ENCODE data around the gene DNAJC1. TPM values are rescaled to one million over a fixed set of nuclear protein-coding genes. Genes with fewer than 3 reads are reported as not detected.

DNAJC1 gene
- total RNA-seq, 2 experiments from 2014 or later, result 22.3 to 23.0 TPM

GRCh38 chr10:21964983-21965665 is 38.4 kb downstream of the DNAJC1 start:
- no peak overlapping the region for H3K4me3 Mint-ChIP-seq
- DNase-seq (no peak), ATAC-seq (ENCODE audit: low read depth) (no peak)
- POLR2A ChIA-PET, result no interaction called here
- peaks cover 3% of the 10 kb centered on the region for H3K9me3 Mint-ChIP-seq
- no peaks in the 10 kb centered on the region for H3K27me3 Mint-ChIP-seq
- peaks cover 3% of the 10 kb centered on the region for H3K4me1 Mint-ChIP-seq
- peaks cover 3% of the 10 kb centered on the region for H3K36me3 Mint-ChIP-seq
- no peak overlapping the region for H3K27ac Mint-ChIP-seq

DNA sequence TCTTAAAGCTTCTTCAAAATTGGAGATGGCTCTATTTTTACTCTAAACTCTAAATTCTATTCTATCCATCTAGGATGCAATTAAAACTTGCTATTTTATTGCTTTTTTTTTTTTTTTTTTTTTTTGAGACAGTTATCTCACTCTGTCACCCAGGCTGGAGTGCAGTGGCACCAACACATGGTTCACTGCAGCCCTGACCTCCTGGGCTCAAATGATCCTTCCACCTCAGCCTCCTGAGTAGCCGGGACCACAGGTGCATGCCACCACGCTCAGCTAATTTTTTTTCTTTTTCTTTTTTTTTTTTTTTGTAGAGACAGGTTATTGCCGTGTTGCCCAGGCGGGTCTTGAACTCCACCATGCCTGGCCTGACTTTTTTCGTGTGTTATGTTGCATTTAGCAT is 41.2 kb downstream of the DNAJC1 start:
- Mint-ChIP-seq H3K27me3 (no peaks in the 10 kb centered on the region), H3K27ac (no peak overlapping the region), H3K4me1 (peaks cover 3% of the 10 kb centered on the region), H3K9me3 (peaks cover 2% of the 10 kb centered on the region), H3K4me3 (no peak overlapping the region), H3K36me3 (peaks cover 3% of the 10 kb centered on the region)
- DNase-seq (no peak), ATAC-seq (ENCODE audit: low read depth) (no peak)
- POLR2A ChIA-PET, result no interaction called here

DNA sequence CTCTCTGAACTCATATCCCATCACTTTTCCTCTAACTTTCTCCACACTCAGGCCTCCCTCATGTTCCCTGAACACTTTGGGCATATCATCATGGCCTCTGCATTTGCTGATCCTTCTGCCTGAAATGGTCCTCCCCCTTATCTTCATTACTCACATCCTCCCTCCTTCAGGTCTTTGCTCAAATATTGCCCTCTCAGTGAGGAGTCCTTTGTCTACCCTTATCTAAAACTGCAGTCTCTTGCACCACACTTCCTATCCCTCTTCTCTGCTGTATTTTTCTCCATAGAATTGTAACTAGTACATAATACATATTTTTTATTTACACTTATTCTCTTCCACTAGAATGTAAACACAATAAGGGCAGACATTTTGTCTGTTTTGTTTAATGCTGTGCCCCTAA is 41.7 kb downstream of the DNAJC1 start:
- DNase-seq (no peak), ATAC-seq (ENCODE audit: low read depth) (no peak)
- no peak overlapping the region for H3K27ac Mint-ChIP-seq
- no peak overlapping the region for H3K4me3 Mint-ChIP-seq
- no peaks in the 10 kb centered on the region for H3K27me3 Mint-ChIP-seq
- no peaks in the 10 kb centered on the region for H3K9me3 Mint-ChIP-seq
- POLR2A ChIA-PET, result no interaction called here
- H3K36me3 Mint-ChIP-seq, result no peaks in the 10 kb centered on the region
- peaks cover 3% of the 10 kb centered on the region for H3K4me1 Mint-ChIP-seq

GRCh38 chr10:21959998-21960397 is 43.5 kb downstream of the DNAJC1 start:
- no peak overlapping the region for H3K4me3 Mint-ChIP-seq
- H3K27ac Mint-ChIP-seq, result no peak overlapping the region
- POLR2A ChIA-PET, result no interaction called here
- ATAC-seq (ENCODE audit: low read depth), result no peak
- DNase-seq, result no peak
- peaks cover 3% of the 10 kb centered on the region for H3K4me1 Mint-ChIP-seq
- H3K36me3 Mint-ChIP-seq, result no peaks in the 10 kb centered on the region
- no peaks in the 10 kb centered on the region for H3K9me3 Mint-ChIP-seq
- H3K27me3 Mint-ChIP-seq, result no peaks in the 10 kb centered on the region

GRCh38 chr10:21954690-21955089 is 48.8 kb downstream of the DNAJC1 start:
- H3K4me3 Mint-ChIP-seq, result no peak overlapping the region
- POLR2A ChIA-PET, result no interaction called here
- H3K4me1 Mint-ChIP-seq, result peaks cover 2% of the 10 kb centered on the region
- H3K36me3 Mint-ChIP-seq, result peaks cover 1% of the 10 kb centered on the region
- H3K27ac Mint-ChIP-seq, result no peak overlapping the region
- no peaks in the 10 kb centered on the region for H3K9me3 Mint-ChIP-seq
- DNase-seq (no peak), ATAC-seq (ENCODE audit: low read depth) (no peak)
- no peaks in the 10 kb centered on the region for H3K27me3 Mint-ChIP-seq

DNA sequence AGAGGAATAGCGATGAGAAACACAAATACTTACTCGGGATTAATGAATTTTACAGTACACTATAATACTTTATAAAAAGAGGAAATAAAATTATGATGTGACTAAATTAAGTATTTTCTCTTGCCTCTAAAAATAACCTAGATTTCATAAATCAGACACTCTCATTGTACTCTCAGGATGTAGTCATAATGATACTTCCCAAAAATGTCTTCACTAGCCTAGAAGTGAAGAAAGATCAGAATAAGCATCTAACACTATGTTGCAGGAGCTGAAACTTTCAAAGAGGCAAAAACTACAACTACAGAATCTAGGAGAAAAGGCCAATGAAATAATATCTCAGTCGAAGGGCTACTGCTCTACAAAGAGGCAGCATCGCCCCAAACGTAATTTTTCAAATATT is 49.4 kb downstream of the DNAJC1 start:
- POLR2A ChIA-PET, result no interaction called here
- Mint-ChIP-seq H3K27me3 (no peaks in the 10 kb centered on the region), H3K27ac (no peak overlapping the region), H3K4me1 (peaks cover 2% of the 10 kb centered on the region), H3K36me3 (peaks cover 1% of the 10 kb centered on the region), H3K9me3 (no peaks in the 10 kb centered on the region), H3K4me3 (no peak overlapping the region)
- ATAC-seq (ENCODE audit: low read depth) (no peak), DNase-seq (no peak)

DNA sequence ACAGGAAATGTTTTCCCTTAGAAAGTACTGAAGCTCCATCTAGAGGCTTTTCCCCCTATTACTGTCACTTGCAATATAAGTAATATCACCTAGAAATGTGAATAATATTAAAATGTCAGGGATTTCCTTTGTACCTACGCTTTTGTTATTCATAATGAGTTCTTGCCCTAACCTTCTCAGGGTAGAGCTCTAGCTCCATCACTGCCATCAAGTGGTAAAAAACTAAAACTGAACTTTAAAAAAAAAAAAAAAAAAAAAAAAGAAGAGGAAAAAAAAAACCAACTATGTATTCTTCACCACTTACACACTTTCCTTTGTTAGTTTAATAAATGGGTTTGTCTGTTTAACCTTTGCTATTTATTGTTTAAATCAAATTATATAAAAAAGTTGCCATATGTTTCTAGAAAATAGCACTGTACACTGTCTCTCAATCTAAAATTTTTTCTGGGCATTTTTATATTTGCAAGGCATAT is 49.9 kb downstream of the DNAJC1 start:
- POLR2A ChIA-PET, result interaction anchor here (0.6 kb wide), 5 partner anchors 23 to 453 kb away, joined by 3 to 6 read pairs (median 3); no protein-coding TSS in a partner anchor
- no peak for ATAC-seq (ENCODE audit: low read depth)
- no peak overlapping the region for H3K27ac Mint-ChIP-seq
- peaks cover 2% of the 10 kb centered on the region for H3K4me1 Mint-ChIP-seq
- no peaks in the 10 kb centered on the region for H3K9me3 Mint-ChIP-seq
- H3K36me3 Mint-ChIP-seq, result peaks cover 1% of the 10 kb centered on the region
- no peak for DNase-seq
- no peak overlapping the region for H3K4me3 Mint-ChIP-seq
- H3K27me3 Mint-ChIP-seq, result no peaks in the 10 kb centered on the region

GRCh38 chr10:21950566-21950965 is 53.0 kb downstream of the DNAJC1 start:
- no peaks in the 10 kb centered on the region for H3K9me3 Mint-ChIP-seq
- no peak overlapping the region for H3K27ac Mint-ChIP-seq
- H3K4me3 Mint-ChIP-seq, result no peak overlapping the region
- no peak for DNase-seq
- H3K27me3 Mint-ChIP-seq, result no peaks in the 10 kb centered on the region
- H3K4me1 Mint-ChIP-seq, result peaks cover 2% of the 10 kb centered on the region
- POLR2A ChIA-PET, result interaction anchor here (0.5 kb wide), 1 partner anchor 59 kb away, joined by 4 read pairs; no protein-coding TSS in a partner anchor
- ATAC-seq (ENCODE audit: low read depth), result no peak
- H3K36me3 Mint-ChIP-seq, result peaks cover 1% of the 10 kb centered on the region

GRCh38 chr10:21946946-21947345 is 56.6 kb downstream of the DNAJC1 start:
- H3K36me3 Mint-ChIP-seq, result peaks cover 4% of the 10 kb centered on the region
- no peaks in the 10 kb centered on the region for H3K9me3 Mint-ChIP-seq
- H3K27ac Mint-ChIP-seq, result no peak overlapping the region
- DNase-seq (no peak), ATAC-seq (ENCODE audit: low read depth) (no peak)
- H3K4me1 Mint-ChIP-seq, result peaks cover 6% of the 10 kb centered on the region
- POLR2A ChIA-PET, result no interaction called here
- no peaks in the 10 kb centered on the region for H3K27me3 Mint-ChIP-seq
- no peak overlapping the region for H3K4me3 Mint-ChIP-seq

- Mint-ChIP-seq H3K4me1 (peaks cover 6% of the 10 kb centered on the region), H3K9me3 (no peaks in the 10 kb centered on the region), H3K36me3 (peaks cover 6% of the 10 kb centered on the region), H3K27ac (no peak overlapping the region), H3K4me3 (no peak overlapping the region), H3K27me3 (no peaks in the 10 kb centered on the region)
- POLR2A ChIA-PET, result no interaction called here
- ATAC-seq (ENCODE audit: low read depth) (no peak), DNase-seq (no peak)
Observed at GRCh38 chr10:21944727-21945386, 58.7 kb downstream of the DNAJC1 start.

DNA sequence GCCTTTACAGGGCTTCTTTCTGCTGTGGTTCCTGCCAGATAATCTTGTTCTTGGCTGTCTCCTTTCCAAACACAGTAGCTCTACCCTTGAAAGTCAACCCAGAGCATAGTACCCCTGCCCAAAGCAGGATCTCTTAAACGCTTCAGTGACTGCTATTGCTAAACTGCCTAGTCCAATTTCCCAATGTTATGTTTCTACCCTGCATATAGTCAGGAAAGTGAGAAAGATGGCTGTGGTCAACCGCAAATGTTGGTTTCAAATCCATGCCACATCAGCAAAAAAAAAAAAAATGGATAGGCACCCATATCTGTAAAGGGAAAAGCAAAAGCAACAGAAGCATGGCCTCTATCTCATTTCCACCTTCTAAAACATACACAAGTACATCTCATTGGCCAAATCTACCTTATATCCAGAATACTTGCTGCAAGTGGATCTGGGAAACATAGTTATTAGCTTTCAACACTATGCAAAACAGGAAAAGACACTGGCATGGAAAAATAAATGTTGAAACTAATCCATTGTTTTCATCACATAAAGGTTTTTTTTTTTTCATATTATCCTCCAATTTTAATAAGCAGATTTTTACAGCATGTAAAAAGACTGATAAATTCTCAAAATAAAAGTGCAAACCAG is 59.8 kb downstream of the DNAJC1 start:
- ATAC-seq (ENCODE audit: low read depth), result no peak
- H3K9me3 Mint-ChIP-seq, result no peaks in the 10 kb centered on the region
- H3K36me3 Mint-ChIP-seq, result peaks cover 8% of the 10 kb centered on the region
- POLR2A ChIA-PET, result no interaction called here
- peaks cover 6% of the 10 kb centered on the region for H3K4me1 Mint-ChIP-seq
- no peak for DNase-seq
- H3K27ac Mint-ChIP-seq, result no peak overlapping the region
- H3K27me3 Mint-ChIP-seq, result no peaks in the 10 kb centered on the region
- H3K4me3 Mint-ChIP-seq, result no peak overlapping the region

DNA sequence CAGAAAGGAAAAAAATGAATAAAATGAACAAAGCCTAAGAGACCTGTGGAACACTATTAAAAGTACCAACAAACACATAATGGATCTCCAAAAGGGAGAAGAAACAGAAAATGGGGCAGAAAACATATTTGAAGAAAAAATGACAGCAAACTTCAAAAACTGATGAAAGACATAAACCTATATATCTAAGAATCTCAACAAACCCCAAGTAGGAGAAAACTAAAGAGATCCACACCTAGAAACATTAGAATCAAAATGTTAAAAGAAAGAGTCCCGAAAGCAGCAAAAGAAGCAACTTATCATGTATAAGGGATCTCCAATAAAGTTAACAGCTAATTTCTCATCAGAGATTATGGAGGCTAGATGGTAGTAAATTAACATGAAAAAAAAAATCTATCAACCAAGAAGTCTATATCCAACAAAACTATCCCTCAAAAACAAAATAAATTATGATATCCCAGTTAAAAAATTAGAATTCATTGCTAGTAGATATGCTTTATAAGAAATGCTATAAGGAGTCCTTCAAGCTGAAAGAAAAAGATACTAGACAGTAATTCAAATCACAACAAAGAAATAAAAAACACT is 68.0 kb downstream of the DNAJC1 start:
- POLR2A ChIA-PET, result no interaction called here
- ATAC-seq (ENCODE audit: low read depth) (no peak), DNase-seq (no peak)
- H3K9me3 Mint-ChIP-seq, result peaks cover 8% of the 10 kb centered on the region
- H3K27me3 Mint-ChIP-seq, result no peaks in the 10 kb centered on the region
- peaks cover 20% of the 10 kb centered on the region for H3K36me3 Mint-ChIP-seq
- no peak overlapping the region for H3K4me3 Mint-ChIP-seq
- H3K4me1 Mint-ChIP-seq, result no peaks in the 10 kb centered on the region
- H3K27ac Mint-ChIP-seq, result no peak overlapping the region

DNA sequence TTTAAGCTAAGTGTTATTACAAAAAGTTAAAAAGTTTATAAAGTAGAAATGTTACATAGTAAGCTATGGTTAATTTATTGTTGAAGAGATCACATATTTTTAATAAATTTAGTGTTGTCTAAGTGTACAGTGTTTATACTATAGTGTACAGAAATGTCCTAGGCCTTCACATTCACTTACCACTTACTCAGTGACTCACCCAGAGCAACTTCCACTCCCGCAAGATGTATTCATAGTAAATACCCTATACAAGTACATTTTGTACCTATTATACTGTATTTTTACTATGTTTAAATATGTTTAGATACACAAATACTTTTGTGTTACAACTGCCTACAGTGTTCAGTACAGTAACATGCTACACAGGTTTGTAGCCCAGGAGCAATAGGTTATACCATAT is 69.2 kb downstream of the DNAJC1 start:
- H3K4me1 Mint-ChIP-seq, result no peaks in the 10 kb centered on the region

More for the DNA sequence above, 69.2 kb downstream of the DNAJC1 start:
- POLR2A ChIA-PET, result no interaction called here
- Mint-ChIP-seq H3K27ac (no peak overlapping the region), H3K36me3 (peaks cover 18% of the 10 kb centered on the region), H3K9me3 (peaks cover 8% of the 10 kb centered on the region), H3K4me3 (no peak overlapping the region), H3K27me3 (no peaks in the 10 kb centered on the region)
- DNase-seq (no peak), ATAC-seq (ENCODE audit: low read depth) (no peak)
